ENCODE measurements around the gene NUDT9.
A peak's percentile ranks its signal among the peaks of the same experiment; 100 is the strongest.

The NUDT9 gene

GRCh38 chr4:87500092-87500462 lies 77.7 kb downstream of the NUDT9 start:
- TF ChIP-seq TAF1 (IDR thresholded peaks at IDR 0.05; ENCODE audit: borderline replicate concordance, low read depth, low read length) (no peak), POLR2AphosphoS5 (IDR thresholded peaks at IDR 0.05; ENCODE audit: low read depth, low read length) (no peak), POLR2A (IDR thresholded peaks at IDR 0.05; ENCODE audit: low read depth, low read length) (no peak)
- peak; percentile 74 for FAIRE-seq
- no peak for DNase-seq (ENCODE audit: insufficient read length)

- no peak for FAIRE-seq
- no peak for TF ChIP-seq TAF1 (IDR thresholded peaks at IDR 0.05; ENCODE audit: borderline replicate concordance, low read depth, low read length)
- TF ChIP-seq POLR2A (IDR thresholded peaks at IDR 0.05; ENCODE audit: low read depth, low read length) = no peak
- no peak for TF ChIP-seq POLR2AphosphoS5 (IDR thresholded peaks at IDR 0.05; ENCODE audit: low read depth, low read length)
- DNase-seq (ENCODE audit: insufficient read length) = no peak
Measured at GRCh38 chr4:87502580-87503238, 80.3 kb downstream of the NUDT9 start.

- FAIRE-seq (no peak), DNase-seq (ENCODE audit: insufficient read length) (no peak)
- TF ChIP-seq POLR2AphosphoS5 (IDR thresholded peaks at IDR 0.05; ENCODE audit: low read depth, low read length) (no peak), POLR2A (IDR thresholded peaks at IDR 0.05; ENCODE audit: low read depth, low read length) (no peak), TAF1 (IDR thresholded peaks at IDR 0.05; ENCODE audit: borderline replicate concordance, low read depth, low read length) (no peak)
Measured at GRCh38 chr4:87505862-87506261, 83.5 kb downstream of the NUDT9 start.

GRCh38 chr4:87506974-87507701 lies 84.8 kb downstream of the NUDT9 start:
- FAIRE-seq (no peak), DNase-seq (ENCODE audit: insufficient read length) (no peak)
- no peak for TF ChIP-seq POLR2A (IDR thresholded peaks at IDR 0.05; ENCODE audit: low read depth, low read length)
- no peak for TF ChIP-seq TAF1 (IDR thresholded peaks at IDR 0.05; ENCODE audit: borderline replicate concordance, low read depth, low read length)
- no peak for TF ChIP-seq POLR2AphosphoS5 (IDR thresholded peaks at IDR 0.05; ENCODE audit: low read depth, low read length)
